Measurements from ENCODE around the gene ZNF254. TPM values are rescaled to one million over a fixed set of nuclear protein-coding genes. Genes with fewer than 3 reads are reported as not detected.

ZNF254 gene
- total and polyA plus RNA-seq, 2 donors (not counting 1 experiment from before 2014, with no cell fraction given), result 6.4 to 8.9 TPM

GRCh38 chr19:24062190-24062589 is 24.8 kb upstream of the ZNF254 start:
- no peaks in the 10 kb centered on the region for H3K79me2 ChIP-seq (ENCODE audit: control insufficient read depth, insufficient read depth, low read length)
- no peaks in the 10 kb centered on the region for H3K9me3 ChIP-seq (ENCODE audit: control insufficient read depth, insufficient read depth, low read depth, low read length)
- H3K27ac ChIP-seq (ENCODE audit: insufficient read depth, low read length), result no peak overlapping the region
- TF ChIP-seq EZH2 (IDR thresholded peaks at IDR 0.05; ENCODE audit: low read length, missing control alignments), result no peak
- TF ChIP-seq CTCF (conservative IDR thresholded peaks at IDR 0.05 in 1 of 2, IDR thresholded peaks at IDR 0.05 in 1 of 2; ENCODE audit: low read depth in 1 of 2, low read length in 2 of 2), result no peak
- H3K4me3 ChIP-seq (replicated peaks in 1 of 4; ENCODE audit: control extremely low read depth in 1 of 4, insufficient read depth in 1 of 4, low read depth in 3 of 4, low read length in 4 of 4), result no peak overlapping the region
- DNase-seq (ENCODE audit: low read depth in 2 of 2), result peak in 1 of 2 donors; percentile 36
- no peak overlapping the region for H3K4me2 ChIP-seq (ENCODE audit: extremely low read depth, insufficient read depth, low read length)
- H3K36me3 ChIP-seq (ENCODE audit: control insufficient read depth, insufficient read depth, low read length), result peaks cover 2% of the 10 kb centered on the region
- no peaks in the 10 kb centered on the region for H3K4me1 ChIP-seq (ENCODE audit: control insufficient read depth, extremely low read depth, insufficient read depth, low read length)
- H3K27me3 ChIP-seq (ENCODE audit: control insufficient read depth, insufficient read depth, low read length), result no peaks in the 10 kb centered on the region
- no peaks in the 10 kb centered on the region for H4K20me1 ChIP-seq (ENCODE audit: control insufficient read depth, extremely low read depth, insufficient read depth, low read length)
- no peak overlapping the region for H2AFZ ChIP-seq (ENCODE audit: low read length)
- no peak overlapping the region for H3K9ac ChIP-seq (ENCODE audit: insufficient read depth, low read length)

GRCh38 chr19:24063295-24063694 is 23.7 kb upstream of the ZNF254 start:
- Histone ChIP-seq H3K4me2 (ENCODE audit: extremely low read depth, insufficient read depth, low read length) (no peak overlapping the region), H3K4me3 (replicated peaks in 1 of 4; ENCODE audit: control extremely low read depth in 1 of 4, insufficient read depth in 1 of 4, low read depth in 3 of 4, low read length in 4 of 4) (no peak overlapping the region), H3K4me1 (ENCODE audit: control insufficient read depth, extremely low read depth, insufficient read depth, low read length) (no peaks in the 10 kb centered on the region), H3K9ac (ENCODE audit: insufficient read depth, low read length) (no peak overlapping the region), H3K27me3 (ENCODE audit: control insufficient read depth, insufficient read depth, low read length) (no peaks in the 10 kb centered on the region), H3K27ac (ENCODE audit: insufficient read depth, low read length) (no peak overlapping the region), H3K9me3 (ENCODE audit: control insufficient read depth, insufficient read depth, low read depth, low read length) (no peaks in the 10 kb centered on the region), H4K20me1 (ENCODE audit: control insufficient read depth, extremely low read depth, insufficient read depth, low read length) (no peaks in the 10 kb centered on the region), H2AFZ (ENCODE audit: low read length) (no peak overlapping the region), H3K79me2 (ENCODE audit: control insufficient read depth, insufficient read depth, low read length) (no peaks in the 10 kb centered on the region), H3K36me3 (ENCODE audit: control insufficient read depth, insufficient read depth, low read length) (peaks cover 2% of the 10 kb centered on the region)
- TF ChIP-seq CTCF (conservative IDR thresholded peaks at IDR 0.05 in 1 of 2, IDR thresholded peaks at IDR 0.05 in 1 of 2; ENCODE audit: low read depth in 1 of 2, low read length in 2 of 2) (no peak), EZH2 (IDR thresholded peaks at IDR 0.05; ENCODE audit: low read length, missing control alignments) (no peak)
- DNase-seq (ENCODE audit: low read depth in 2 of 2), result no peak

- no peak overlapping the region for H3K4me2 ChIP-seq (ENCODE audit: extremely low read depth, insufficient read depth, low read length)
- peaks cover 2% of the 10 kb centered on the region for H3K36me3 ChIP-seq (ENCODE audit: control insufficient read depth, insufficient read depth, low read length)
- TF ChIP-seq CTCF (conservative IDR thresholded peaks at IDR 0.05 in 1 of 2, IDR thresholded peaks at IDR 0.05 in 1 of 2; ENCODE audit: low read depth in 1 of 2, low read length in 2 of 2), result no peak
- no peak for DNase-seq (ENCODE audit: low read depth in 2 of 2)
- no peaks in the 10 kb centered on the region for H3K4me1 ChIP-seq (ENCODE audit: control insufficient read depth, extremely low read depth, insufficient read depth, low read length)
- H3K27me3 ChIP-seq (ENCODE audit: control insufficient read depth, insufficient read depth, low read length), result no peaks in the 10 kb centered on the region
- H3K4me3 ChIP-seq (replicated peaks in 1 of 4; ENCODE audit: control extremely low read depth in 1 of 4, insufficient read depth in 1 of 4, low read depth in 3 of 4, low read length in 4 of 4), result no peak overlapping the region
- no peaks in the 10 kb centered on the region for H3K79me2 ChIP-seq (ENCODE audit: control insufficient read depth, insufficient read depth, low read length)
- no peaks in the 10 kb centered on the region for H3K9me3 ChIP-seq (ENCODE audit: control insufficient read depth, insufficient read depth, low read depth, low read length)
- no peaks in the 10 kb centered on the region for H4K20me1 ChIP-seq (ENCODE audit: control insufficient read depth, extremely low read depth, insufficient read depth, low read length)
- no peak overlapping the region for H2AFZ ChIP-seq (ENCODE audit: low read length)
- H3K27ac ChIP-seq (ENCODE audit: insufficient read depth, low read length), result no peak overlapping the region
- H3K9ac ChIP-seq (ENCODE audit: insufficient read depth, low read length), result no peak overlapping the region
Observed at GRCh38 chr19:24064175-24064574, 22.8 kb upstream of the ZNF254 start.

All from fibroblast of lung (primary cell).